ENCODE measurements around the gene MRPL42. TPM values are rescaled to one million over a fixed set of nuclear protein-coding genes. Genes with fewer than 3 reads are reported as not detected.

MRPL42 gene
- total RNA-seq = 10 to 100 TPM; 76.4 to 82.8 TPM

DNA sequence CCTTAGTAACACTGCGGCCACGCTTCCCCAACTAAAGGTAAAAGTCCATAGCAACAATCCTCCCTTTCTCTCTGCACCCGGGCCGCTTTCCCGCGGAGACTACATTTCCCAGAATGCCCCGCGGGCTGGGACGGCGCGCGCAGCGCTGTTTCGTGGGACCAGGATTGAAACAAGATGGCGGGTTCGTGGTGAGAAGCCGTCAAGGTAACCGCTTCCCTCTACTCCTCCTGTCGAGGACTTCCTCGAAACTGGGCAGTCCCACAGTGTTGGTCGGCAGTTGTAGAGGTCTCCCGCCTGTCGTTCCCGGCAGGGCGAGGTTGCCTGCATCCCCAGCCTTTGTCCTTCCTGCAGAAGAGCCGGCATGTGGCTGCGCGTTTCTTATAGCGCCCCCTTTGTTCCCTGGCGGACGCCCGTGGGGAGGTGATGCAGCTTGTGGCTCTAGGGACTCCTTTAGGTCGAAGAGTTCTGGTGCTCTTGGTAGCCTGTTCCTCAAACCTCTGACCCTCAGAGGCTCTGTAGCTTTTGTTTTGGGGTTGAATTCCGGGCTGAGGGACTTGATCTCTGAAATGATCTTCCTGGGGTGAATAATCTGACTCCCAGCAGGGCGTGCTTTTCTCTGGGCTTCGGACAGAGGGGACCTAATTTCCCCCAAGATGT lies at the start of gene MRPL42:
Gene MRPL42 (plus strand): TSS at position 164 of the 657 bp plus-strand sequence. CDS start 1,772 bp downstream, outside the sequence.
- H3K36me3 ChIP-seq = no peaks in the 10 kb centered on the region
- TF ChIP-seq, protein P1, sequence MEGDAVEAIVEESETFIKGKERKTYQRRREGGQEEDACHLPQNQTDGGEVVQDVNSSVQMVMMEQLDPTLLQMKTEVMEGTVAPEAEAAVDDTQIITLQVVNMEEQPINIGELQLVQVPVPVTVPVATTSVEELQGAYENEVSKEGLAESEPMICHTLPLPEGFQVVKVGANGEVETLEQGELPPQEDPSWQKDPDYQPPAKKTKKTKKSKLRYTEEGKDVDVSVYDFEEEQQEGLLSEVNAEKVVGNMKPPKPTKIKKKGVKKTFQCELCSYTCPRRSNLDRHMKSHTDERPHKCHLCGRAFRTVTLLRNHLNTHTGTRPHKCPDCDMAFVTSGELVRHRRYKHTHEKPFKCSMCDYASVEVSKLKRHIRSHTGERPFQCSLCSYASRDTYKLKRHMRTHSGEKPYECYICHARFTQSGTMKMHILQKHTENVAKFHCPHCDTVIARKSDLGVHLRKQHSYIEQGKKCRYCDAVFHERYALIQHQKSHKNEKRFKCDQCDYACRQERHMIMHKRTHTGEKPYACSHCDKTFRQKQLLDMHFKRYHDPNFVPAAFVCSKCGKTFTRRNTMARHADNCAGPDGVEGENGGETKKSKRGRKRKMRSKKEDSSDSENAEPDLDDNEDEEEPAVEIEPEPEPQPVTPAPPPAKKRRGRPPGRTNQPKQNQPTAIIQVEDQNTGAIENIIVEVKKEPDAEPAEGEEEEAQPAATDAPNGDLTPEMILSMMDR (IDR thresholded peaks at IDR 0.05) = peak; percentile 76
- peak; percentile 95 for DNase-seq
- peak within 1 kb of the TSS; percentile 83 to 90 for H3K9ac ChIP-seq (ENCODE audit: low read depth in 2 of 2, low read length in 2 of 2)
- no peaks in the 10 kb centered on the region for H3K27me3 ChIP-seq
- intact Hi-C loops (cut with DNase I) = no loop called here
- no peaks in the 10 kb centered on the region for H3K9me3 ChIP-seq
- peaks cover 14% of the 10 kb centered on the region for H3K4me1 ChIP-seq
- H3K27ac ChIP-seq = peak within 1 kb of the TSS; percentile 94
- peak within 1 kb of the TSS; percentile 71 for H3K4me3 ChIP-seq

DNA sequence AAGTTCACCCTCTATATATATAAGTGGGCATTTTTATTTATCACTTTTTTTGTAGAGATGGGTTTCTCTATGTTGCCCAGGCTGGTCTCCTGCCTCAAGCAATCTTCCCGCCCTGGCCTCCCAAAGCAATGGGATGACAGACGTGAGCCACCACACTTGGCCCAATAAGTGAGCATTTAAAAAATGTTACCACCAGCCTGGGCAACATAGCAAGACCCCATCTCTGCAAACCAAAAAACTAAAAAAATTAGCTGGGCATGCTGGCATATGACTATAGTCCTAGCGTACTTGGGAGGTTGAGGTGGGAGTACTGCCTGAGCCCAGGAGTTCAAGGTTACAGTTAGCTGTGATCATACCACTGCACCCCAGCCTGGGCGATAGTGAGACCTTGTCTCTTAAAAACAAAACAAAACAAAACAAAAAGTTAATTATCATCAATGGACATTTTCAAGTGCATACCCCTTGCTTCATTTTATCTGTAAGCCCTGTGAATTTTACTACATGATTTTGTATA lies 49.3 kb upstream of the MRPL42 start:
- intact Hi-C loops (cut with DNase I) = loop anchor here (5.0 kb wide), 1 partner anchor 431 kb away; no protein-coding TSS in a partner anchor
- H3K4me3 ChIP-seq = no peak overlapping the region
- TF ChIP-seq, protein P1 (IDR thresholded peaks at IDR 0.05) = no peak
- no peak overlapping the region for H3K27ac ChIP-seq
- peaks cover 5% of the 10 kb centered on the region for H3K4me1 ChIP-seq
- H3K27me3 ChIP-seq = no peaks in the 10 kb centered on the region
- H3K9ac ChIP-seq (ENCODE audit: low read depth in 2 of 2, low read length in 2 of 2) = no peak overlapping the region
- DNase-seq = no peak
- H3K36me3 ChIP-seq = no peaks in the 10 kb centered on the region
- H3K9me3 ChIP-seq = no peaks in the 10 kb centered on the region

- no peaks in the 10 kb centered on the region for H3K9me3 ChIP-seq
- H3K9ac ChIP-seq (ENCODE audit: low read depth in 2 of 2, low read length in 2 of 2) = no peak overlapping the region
- H3K4me1 ChIP-seq = no peaks in the 10 kb centered on the region
- H3K36me3 ChIP-seq = no peaks in the 10 kb centered on the region
- H3K4me3 ChIP-seq = no peak overlapping the region
- H3K27me3 ChIP-seq = no peaks in the 10 kb centered on the region
- TF ChIP-seq, protein P1 (IDR thresholded peaks at IDR 0.05) = peak; percentile 63
- DNase-seq = no peak
- intact Hi-C loops (cut with DNase I) = loop anchor here (5.0 to 10.0 kb wide), 2 partner anchors 432 to 635 kb away; no protein-coding TSS in a partner anchor
- H3K27ac ChIP-seq = no peak overlapping the region
Observed at GRCh38 chr12:93419388-93420034, 47.8 kb upstream of the MRPL42 start.

- TF ChIP-seq, protein P1 (IDR thresholded peaks at IDR 0.05) = no peak
- Histone ChIP-seq H3K4me3 (no peak overlapping the region), H3K27me3 (no peaks in the 10 kb centered on the region), H3K36me3 (no peaks in the 10 kb centered on the region), H3K27ac (no peak overlapping the region), H3K9ac (ENCODE audit: low read depth in 2 of 2, low read length in 2 of 2) (no peak overlapping the region), H3K9me3 (no peaks in the 10 kb centered on the region), H3K4me1 (peaks cover 7% of the 10 kb centered on the region)
- intact Hi-C loops (cut with DNase I) = loop anchor here (10.0 kb wide), 1 partner anchor 637 kb away; no protein-coding TSS in a partner anchor
- DNase-seq = no peak
Observed at GRCh38 chr12:93422050-93422449, 45.3 kb upstream of the MRPL42 start.

DNA sequence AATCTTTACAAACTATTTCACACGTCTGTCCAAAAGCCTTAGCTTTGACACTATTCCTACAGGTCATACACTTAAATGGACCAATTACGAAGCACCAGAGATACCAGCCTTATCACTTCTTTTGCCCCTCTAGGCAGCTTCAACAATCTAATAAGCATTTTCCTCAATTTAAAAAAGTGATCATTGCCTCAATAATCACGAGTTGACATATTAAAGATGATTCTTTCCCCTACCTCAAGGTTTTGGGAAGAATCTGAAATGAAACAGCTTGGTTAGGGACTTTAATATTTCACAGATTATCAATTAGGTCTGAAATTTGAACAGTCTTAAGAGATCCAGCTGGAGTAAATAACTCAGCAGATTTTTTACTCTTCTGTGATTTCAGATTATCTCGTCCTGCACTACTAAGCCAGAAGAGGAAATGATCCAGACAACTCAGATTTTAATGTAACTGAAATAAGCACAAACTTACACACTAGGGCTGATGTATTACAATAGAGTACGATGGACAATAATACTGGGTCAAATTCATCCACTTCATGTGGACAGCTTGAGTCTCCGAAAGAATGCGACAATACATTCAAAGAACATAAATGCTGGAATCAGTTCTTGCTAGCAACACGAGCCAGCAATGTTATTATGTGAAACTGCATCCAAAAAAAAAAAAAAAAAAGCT lies 41.4 kb upstream of the MRPL42 start:
- no peaks in the 10 kb centered on the region for H3K27me3 ChIP-seq
- H3K4me3 ChIP-seq = no peak overlapping the region
- intact Hi-C loops (cut with DNase I) = loop anchor here (10.0 kb wide), 1 partner anchor 641 kb away; no protein-coding TSS in a partner anchor
- H3K36me3 ChIP-seq = no peaks in the 10 kb centered on the region
- no peak overlapping the region for H3K27ac ChIP-seq
- no peak for DNase-seq
- peaks cover 7% of the 10 kb centered on the region for H3K4me1 ChIP-seq
- H3K9me3 ChIP-seq = no peaks in the 10 kb centered on the region
- H3K9ac ChIP-seq (ENCODE audit: low read depth in 2 of 2, low read length in 2 of 2) = no peak overlapping the region
- TF ChIP-seq, protein P1 (IDR thresholded peaks at IDR 0.05) = no peak
